ENCODE data around the gene MAGEA11.
"Not testable (repeated sequence)": the region's sequence is repeated elsewhere in the genome, so short reads cannot be mapped to it uniquely, and the experiment has no call there.

- not testable (repeated sequence) for TF ChIP-seq CTCF (conservative IDR thresholded peaks at IDR 0.05; ENCODE audit: low read length); EZH2phosphoT487 (IDR thresholded peaks at IDR 0.05; ENCODE audit: borderline replicate concordance, low read depth, low read length)
Observed at GRCh38 chrX:149721241-149721640, 9.4 kb downstream of the MAGEA11 start.

Measured in OCI-LY7 (cell line).